ENCODE results near the gene LRFN2. TPM values are rescaled to one million over a fixed set of nuclear protein-coding genes. Genes with fewer than 3 reads are reported as not detected.

LRFN2 gene
- total and polyA plus RNA-seq, 2 donors from 2014 or later, result not detected

- Histone ChIP-seq H3K27ac (ENCODE audit: low read depth in 2 of 2, low read length in 2 of 2) (no peak overlapping the region), H3K27me3 (ENCODE audit: control insufficient read depth, insufficient read depth, low read length) (no peaks in the 10 kb centered on the region), H3K9me3 (ENCODE audit: control insufficient read depth in 2 of 3, insufficient read depth in 1 of 3, low read length in 3 of 3) (no peaks in the 10 kb centered on the region), H3K9ac (ENCODE audit: low read length in 3 of 3) (no peak overlapping the region), H3K4me1 (ENCODE audit: control insufficient read depth in 2 of 3, insufficient read depth in 2 of 3, low read depth in 1 of 3, low read length in 3 of 3) (no peaks in the 10 kb centered on the region), H3K36me3 (ENCODE audit: control insufficient read depth in 2 of 3, insufficient read depth in 3 of 3, low read length in 3 of 3) (no peaks in the 10 kb centered on the region), H3K4me3 (ENCODE audit: low read length in 3 of 3) (no peak overlapping the region)
- DNase-seq (no peak), FAIRE-seq (no peak)
- intact Hi-C loops (cut with DNase I), result no loop called here
- no peak for TF ChIP-seq CTCF (IDR thresholded peaks at IDR 0.05; ENCODE audit: borderline replicate concordance, extremely low read depth, insufficient read depth)
These were observed 69.5 kb downstream of the LRFN2 start for GRCh38 chr6:40517654-40518053.

- FAIRE-seq, result no peak
These were observed 70.7 kb downstream of the LRFN2 start for GRCh38 chr6:40516429-40516828.

GRCh38 chr6:40512340-40512739 lies 74.8 kb downstream of the LRFN2 start:
- no peak for TF ChIP-seq CTCF (IDR thresholded peaks at IDR 0.05; ENCODE audit: borderline replicate concordance, extremely low read depth, insufficient read depth)
- H3K27me3 ChIP-seq (ENCODE audit: control insufficient read depth, insufficient read depth, low read length), result no peaks in the 10 kb centered on the region
- FAIRE-seq (no peak), DNase-seq (no peak)
- no peaks in the 10 kb centered on the region for H3K9me3 ChIP-seq (ENCODE audit: control insufficient read depth in 2 of 3, insufficient read depth in 1 of 3, low read length in 3 of 3)
- no peaks in the 10 kb centered on the region for H3K4me1 ChIP-seq (ENCODE audit: control insufficient read depth in 2 of 3, insufficient read depth in 2 of 3, low read depth in 1 of 3, low read length in 3 of 3)
- no peak overlapping the region for H3K27ac ChIP-seq (ENCODE audit: low read depth in 2 of 2, low read length in 2 of 2)
- H3K9ac ChIP-seq (ENCODE audit: low read length in 3 of 3), result no peak overlapping the region
- no peak overlapping the region for H3K4me3 ChIP-seq (ENCODE audit: low read length in 3 of 3)
- intact Hi-C loops (cut with DNase I), result no loop called here
- no peaks in the 10 kb centered on the region for H3K36me3 ChIP-seq (ENCODE audit: control insufficient read depth in 2 of 3, insufficient read depth in 3 of 3, low read length in 3 of 3)

More at GRCh38 chr6:40516429-40516828, 70.7 kb downstream of the LRFN2 start:
- no peak for TF ChIP-seq CTCF (IDR thresholded peaks at IDR 0.05; ENCODE audit: borderline replicate concordance, extremely low read depth, insufficient read depth)
- Histone ChIP-seq H3K9ac (ENCODE audit: low read length in 3 of 3) (no peak overlapping the region), H3K4me3 (ENCODE audit: low read length in 3 of 3) (no peak overlapping the region), H3K4me1 (ENCODE audit: control insufficient read depth in 2 of 3, insufficient read depth in 2 of 3, low read depth in 1 of 3, low read length in 3 of 3) (no peaks in the 10 kb centered on the region), H3K36me3 (ENCODE audit: control insufficient read depth in 2 of 3, insufficient read depth in 3 of 3, low read length in 3 of 3) (no peaks in the 10 kb centered on the region), H3K27me3 (ENCODE audit: control insufficient read depth, insufficient read depth, low read length) (no peaks in the 10 kb centered on the region), H3K27ac (ENCODE audit: low read depth in 2 of 2, low read length in 2 of 2) (no peak overlapping the region), H3K9me3 (ENCODE audit: control insufficient read depth in 2 of 3, insufficient read depth in 1 of 3, low read length in 3 of 3) (no peaks in the 10 kb centered on the region)
- DNase-seq, result no peak
- intact Hi-C loops (cut with DNase I), result no loop called here

GRCh38 chr6:40511884-40512283 lies 75.3 kb downstream of the LRFN2 start:
- Histone ChIP-seq H3K27ac (ENCODE audit: low read depth in 2 of 2, low read length in 2 of 2) (no peak overlapping the region), H3K9ac (ENCODE audit: low read length in 3 of 3) (no peak overlapping the region), H3K4me3 (ENCODE audit: low read length in 3 of 3) (no peak overlapping the region), H3K9me3 (ENCODE audit: control insufficient read depth in 2 of 3, insufficient read depth in 1 of 3, low read length in 3 of 3) (no peaks in the 10 kb centered on the region), H3K4me1 (ENCODE audit: control insufficient read depth in 2 of 3, insufficient read depth in 2 of 3, low read depth in 1 of 3, low read length in 3 of 3) (no peaks in the 10 kb centered on the region), H3K27me3 (ENCODE audit: control insufficient read depth, insufficient read depth, low read length) (no peaks in the 10 kb centered on the region), H3K36me3 (ENCODE audit: control insufficient read depth in 2 of 3, insufficient read depth in 3 of 3, low read length in 3 of 3) (no peaks in the 10 kb centered on the region)
- TF ChIP-seq CTCF (IDR thresholded peaks at IDR 0.05; ENCODE audit: borderline replicate concordance, extremely low read depth, insufficient read depth), result no peak
- no peak for FAIRE-seq
- intact Hi-C loops (cut with DNase I), result no loop called here
- DNase-seq, result no peak

Data from kidney (tissue), 14 donors.